ENCODE measurements around the gene HHATL. TPM values are rescaled to one million over a fixed set of nuclear protein-coding genes. Genes with fewer than 3 reads are reported as not detected.

HHATL gene
- total RNA-seq, 4 donors from 2014 or later: 2.3 TPM; not detected in 3

DNA sequence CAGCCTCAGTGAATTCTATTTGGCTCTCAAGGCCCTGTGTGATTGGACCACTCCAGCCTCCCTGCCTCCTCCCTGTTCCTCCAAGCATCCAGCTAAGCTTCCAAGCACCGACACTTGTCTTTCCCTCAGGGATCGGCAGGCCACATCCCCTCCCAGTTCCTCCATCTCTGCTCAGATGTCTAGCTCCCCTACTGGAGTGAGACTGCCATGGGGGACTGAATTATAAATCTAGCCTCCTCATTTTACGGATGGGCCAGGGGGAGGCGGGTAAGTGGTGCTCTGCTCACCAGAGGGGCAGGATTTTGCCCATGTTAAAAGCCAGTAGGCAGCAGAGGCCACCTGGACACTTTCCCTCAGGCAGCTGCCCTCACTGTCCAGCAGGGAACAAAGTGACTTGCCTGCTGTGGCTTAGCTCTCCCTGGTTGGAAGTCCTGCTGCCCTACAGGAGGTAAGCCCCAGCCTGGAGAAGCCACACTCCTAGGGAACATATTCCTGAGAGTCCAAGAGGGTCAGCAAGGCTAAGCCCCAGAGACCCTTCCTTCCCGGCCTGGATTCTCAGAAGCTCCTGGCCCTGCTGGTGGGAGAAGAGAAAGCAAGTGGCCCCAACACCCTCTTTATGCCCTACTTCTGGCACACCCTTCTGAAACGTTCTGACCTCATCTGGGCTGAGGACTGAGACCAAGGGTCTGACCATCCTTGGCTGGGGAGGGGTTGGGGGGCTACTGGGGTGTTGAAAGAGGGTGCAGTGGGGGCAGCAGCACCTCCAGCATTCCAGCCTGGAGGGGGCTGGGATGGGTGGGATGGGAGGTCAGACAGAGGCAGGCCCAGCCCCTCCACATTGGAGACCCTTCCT is 9.1 kb upstream of the HHATL start:
- Histone ChIP-seq H3K9me3 (no peaks in the 10 kb centered on the region), H3K36me3 (no peaks in the 10 kb centered on the region), H3K27ac (no peak overlapping the region), H3K4me1 (no peaks in the 10 kb centered on the region), H3K4me3 (no peak overlapping the region), H3K27me3 (peaks cover 3% of the 10 kb centered on the region)
- DNase-seq (ENCODE audit: low spot score in 2 of 2): peak; percentile 39 to 61
- WGBS: 60% methylated on average over 5 of the region's 6 CpGs
- TF ChIP-seq POLR2A (IDR thresholded peaks at IDR 0.05): no peak
- no peak for TF ChIP-seq POLR2AphosphoS5 (IDR thresholded peaks at IDR 0.05)
- TF ChIP-seq, protein P1, sequence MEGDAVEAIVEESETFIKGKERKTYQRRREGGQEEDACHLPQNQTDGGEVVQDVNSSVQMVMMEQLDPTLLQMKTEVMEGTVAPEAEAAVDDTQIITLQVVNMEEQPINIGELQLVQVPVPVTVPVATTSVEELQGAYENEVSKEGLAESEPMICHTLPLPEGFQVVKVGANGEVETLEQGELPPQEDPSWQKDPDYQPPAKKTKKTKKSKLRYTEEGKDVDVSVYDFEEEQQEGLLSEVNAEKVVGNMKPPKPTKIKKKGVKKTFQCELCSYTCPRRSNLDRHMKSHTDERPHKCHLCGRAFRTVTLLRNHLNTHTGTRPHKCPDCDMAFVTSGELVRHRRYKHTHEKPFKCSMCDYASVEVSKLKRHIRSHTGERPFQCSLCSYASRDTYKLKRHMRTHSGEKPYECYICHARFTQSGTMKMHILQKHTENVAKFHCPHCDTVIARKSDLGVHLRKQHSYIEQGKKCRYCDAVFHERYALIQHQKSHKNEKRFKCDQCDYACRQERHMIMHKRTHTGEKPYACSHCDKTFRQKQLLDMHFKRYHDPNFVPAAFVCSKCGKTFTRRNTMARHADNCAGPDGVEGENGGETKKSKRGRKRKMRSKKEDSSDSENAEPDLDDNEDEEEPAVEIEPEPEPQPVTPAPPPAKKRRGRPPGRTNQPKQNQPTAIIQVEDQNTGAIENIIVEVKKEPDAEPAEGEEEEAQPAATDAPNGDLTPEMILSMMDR (IDR thresholded peaks at IDR 0.05): no peak
- no peak for TF ChIP-seq EP300 (IDR thresholded peaks at IDR 0.05)

- H3K4me1 ChIP-seq: no peaks in the 10 kb centered on the region
- H3K4me3 ChIP-seq: no peak overlapping the region
- TF ChIP-seq POLR2AphosphoS5 (IDR thresholded peaks at IDR 0.05) (no peak), EP300 (IDR thresholded peaks at IDR 0.05) (no peak), POLR2A (IDR thresholded peaks at IDR 0.05) (no peak)
- TF ChIP-seq, protein P1 (IDR thresholded peaks at IDR 0.05): no peak
- WGBS: 84% methylated on average over 7 of the region's 7 CpGs
- peak; percentile 31 to 34 for DNase-seq (ENCODE audit: low spot score in 2 of 2)
- no peaks in the 10 kb centered on the region for H3K36me3 ChIP-seq
- peaks cover 3% of the 10 kb centered on the region for H3K27me3 ChIP-seq
- H3K27ac ChIP-seq: no peak overlapping the region
- no peaks in the 10 kb centered on the region for H3K9me3 ChIP-seq
Measured at GRCh38 chr3:42710323-42711021, 7.9 kb upstream of the HHATL start.

- no peaks in the 10 kb centered on the region for H3K9me3 ChIP-seq
- TF ChIP-seq POLR2A (IDR thresholded peaks at IDR 0.05) (no peak), EP300 (IDR thresholded peaks at IDR 0.05) (no peak), POLR2AphosphoS5 (IDR thresholded peaks at IDR 0.05) (no peak)
- TF ChIP-seq, protein P1 (IDR thresholded peaks at IDR 0.05): no peak
- H3K36me3 ChIP-seq: no peaks in the 10 kb centered on the region
- H3K4me3 ChIP-seq: no peak overlapping the region
- WGBS: 93% methylated on average over 5 of the region's 10 CpGs
- H3K4me1 ChIP-seq: no peaks in the 10 kb centered on the region
- H3K27ac ChIP-seq: no peak overlapping the region
- DNase-seq (ENCODE audit: low spot score in 2 of 2): peak; percentile 32 to 53
- H3K27me3 ChIP-seq: peaks cover 3% of the 10 kb centered on the region
Measured at GRCh38 chr3:42709621-42710020, 7.0 kb upstream of the HHATL start.

- Histone ChIP-seq H3K9me3 (no peaks in the 10 kb centered on the region), H3K27me3 (peaks cover 3% of the 10 kb centered on the region), H3K4me1 (no peaks in the 10 kb centered on the region), H3K36me3 (no peaks in the 10 kb centered on the region), H3K27ac (no peak overlapping the region), H3K4me3 (no peak overlapping the region)
- peak; percentile 38 to 61 for DNase-seq (ENCODE audit: low spot score in 2 of 2)
- TF ChIP-seq EP300 (IDR thresholded peaks at IDR 0.05): no peak
- no peak for TF ChIP-seq POLR2AphosphoS5 (IDR thresholded peaks at IDR 0.05)
- TF ChIP-seq, protein P1 (IDR thresholded peaks at IDR 0.05): no peak
- no peak for TF ChIP-seq POLR2A (IDR thresholded peaks at IDR 0.05)
- WGBS: 93% methylated on average over 8 of the region's 10 CpGs
Measured at GRCh38 chr3:42708611-42709151, 6.1 kb upstream of the HHATL start.

Measured in suprapubic skin (tissue), 4 donors.